ENCODE results near the gene VCL.
"Not testable (repeated sequence)": the region's sequence is repeated elsewhere in the genome, so short reads cannot be mapped to it uniquely, and the experiment has no call there.

The VCL gene

DNA sequence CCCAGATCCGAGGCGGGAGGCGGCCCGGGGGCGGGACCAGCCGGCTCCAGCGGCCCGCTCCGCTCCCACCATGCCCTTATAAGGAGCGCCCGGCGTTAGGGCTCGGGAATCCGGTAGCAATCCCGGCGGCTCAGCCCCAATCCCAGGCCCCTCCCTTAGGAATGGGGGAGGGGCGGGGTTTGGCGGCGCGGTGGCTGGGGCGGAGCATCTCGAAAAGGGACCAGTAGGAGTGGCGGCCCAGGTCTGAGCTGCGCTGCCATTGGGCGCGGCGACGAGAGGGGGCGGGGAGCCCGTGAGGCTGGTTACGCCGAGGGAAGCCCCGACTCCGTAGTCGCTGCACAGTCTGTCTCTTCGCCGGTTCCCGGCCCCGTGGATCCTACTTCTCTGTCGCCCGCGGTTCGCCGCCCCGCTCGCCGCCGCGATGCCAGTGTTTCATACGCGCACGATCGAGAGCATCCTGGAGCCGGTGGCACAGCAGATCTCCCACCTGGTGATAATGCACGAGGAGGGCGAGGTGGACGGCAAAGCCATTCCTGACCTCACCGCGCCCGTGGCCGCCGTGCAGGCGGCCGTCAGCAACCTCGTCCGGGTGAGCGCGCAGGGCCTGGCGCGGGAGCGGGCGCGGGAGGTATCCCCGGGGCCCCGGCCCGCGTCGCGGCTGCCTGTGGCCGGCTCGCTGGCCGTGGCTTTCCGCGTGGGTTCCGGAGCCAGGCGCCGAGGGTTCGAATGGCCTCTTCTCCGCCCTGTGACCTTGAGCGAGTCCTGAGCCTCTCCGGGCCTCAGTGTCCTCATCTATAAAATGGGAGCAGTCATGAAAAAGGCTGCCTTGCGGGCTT, at the start of gene VCL:
VCL (plus strand) TSS at position 330 of the 836 bp plus-strand sequence; CDS start at position 422, 92 bp downstream.
- peak; percentile 95 for DNase-seq

DNA sequence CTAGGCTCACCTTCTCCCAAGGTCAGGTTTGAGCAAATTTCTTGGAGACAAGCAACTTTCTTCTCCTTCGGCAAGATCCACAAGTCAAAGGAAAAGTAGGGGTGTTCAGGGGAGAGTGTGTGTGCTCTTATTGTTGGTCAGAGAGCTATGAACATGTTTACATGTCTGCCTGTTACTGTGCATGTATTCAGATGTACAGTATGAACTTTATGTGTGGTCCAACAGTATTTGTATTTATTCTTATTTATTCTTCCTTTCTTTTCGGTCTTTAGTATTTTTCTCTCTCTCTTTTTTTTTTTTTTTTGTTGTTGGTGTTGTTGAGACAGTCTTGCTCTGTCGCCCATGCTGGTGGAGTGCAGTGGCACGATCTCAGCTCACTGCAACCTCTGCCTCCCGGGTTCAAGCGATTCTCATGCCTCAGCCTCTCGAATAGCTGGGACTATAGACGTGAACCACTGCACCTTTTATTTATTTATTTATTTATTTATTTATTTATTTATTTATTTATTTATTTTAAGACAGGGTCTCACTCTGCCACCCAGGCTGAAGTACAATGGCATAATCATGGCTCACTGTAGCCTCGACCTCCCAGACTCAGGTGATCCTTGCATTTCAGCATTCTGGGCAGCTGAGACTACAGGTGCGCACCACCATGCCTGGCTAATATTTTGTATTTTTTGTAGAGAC, 48.8 kb upstream of the VCL start:
- DNase-seq, result no peak

DNA sequence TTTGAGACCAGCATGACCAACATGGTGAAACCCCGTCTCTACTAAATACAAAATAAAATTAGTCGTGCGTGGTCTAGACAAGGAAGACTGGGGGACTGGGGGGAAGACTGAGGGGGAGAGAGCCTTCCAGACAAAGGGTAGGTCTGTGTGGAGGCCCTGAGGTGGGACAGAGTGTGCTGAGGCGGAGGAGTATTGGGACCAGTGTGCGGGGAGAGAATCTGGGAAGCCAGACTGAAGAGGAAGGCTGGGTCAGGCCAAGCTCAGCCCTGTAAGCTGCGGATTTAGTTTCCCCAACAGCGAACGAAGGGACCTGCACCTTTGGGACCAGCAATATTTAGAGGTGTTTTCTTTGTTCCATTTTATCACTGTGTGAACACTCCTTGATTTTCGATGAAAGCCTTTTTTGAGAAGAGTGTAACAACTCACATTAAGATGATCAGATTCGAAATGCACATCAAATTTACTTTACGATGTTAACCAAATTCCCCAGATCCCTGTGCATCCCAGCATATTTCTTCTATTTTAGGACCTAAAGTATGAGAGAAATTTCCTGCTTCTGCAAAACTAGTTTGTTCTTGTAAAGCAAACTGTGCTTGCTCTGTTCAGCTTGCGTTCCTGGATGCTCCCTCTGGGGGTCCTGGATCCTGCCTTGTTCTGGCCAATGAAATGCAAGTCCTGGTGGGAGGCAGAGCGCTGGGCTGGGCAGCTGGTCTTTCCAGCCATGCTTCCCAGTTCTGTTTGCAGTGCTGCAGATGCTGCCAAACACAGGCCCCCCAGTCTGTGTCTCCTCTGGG, 47.6 kb upstream of the VCL start:
- no peak for DNase-seq

DNA sequence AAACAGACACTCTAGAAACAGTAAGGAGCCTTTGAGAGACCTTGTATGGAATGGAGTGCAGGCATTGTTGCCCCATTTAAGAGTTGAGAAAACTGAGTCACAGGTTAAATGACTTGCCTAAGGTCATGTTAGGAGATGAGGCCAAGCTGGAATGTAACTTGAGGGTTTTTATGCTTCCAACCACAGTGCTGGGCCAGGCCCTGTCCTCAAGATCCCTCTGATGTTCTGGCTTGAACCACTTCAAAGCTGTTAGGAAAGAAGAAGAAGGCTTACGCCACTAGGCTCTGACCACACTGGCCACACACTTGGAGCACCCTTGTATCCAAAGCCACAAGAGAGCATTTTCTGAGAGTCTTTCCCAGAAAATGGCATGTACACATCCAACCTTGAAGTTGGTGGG, 44.3 kb upstream of the VCL start:
- no peak for DNase-seq

DNA sequence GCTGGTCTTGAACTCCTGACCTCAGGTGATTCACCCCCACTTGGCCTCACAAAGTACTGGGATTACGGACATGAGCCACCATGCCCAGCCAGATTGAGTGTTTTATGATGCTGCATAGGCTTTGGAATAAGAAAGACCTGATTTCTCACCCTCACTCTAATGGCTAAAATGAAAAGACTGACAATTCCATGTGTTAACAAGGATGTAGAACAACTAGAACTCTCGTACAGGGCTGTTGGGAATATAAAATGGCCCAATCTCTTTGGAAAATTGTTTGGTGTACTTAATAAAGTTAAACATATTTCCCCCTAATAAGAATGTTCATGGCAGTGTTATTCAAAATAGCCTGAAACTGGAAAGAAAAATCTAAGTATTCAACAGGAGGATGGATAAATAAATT, 43.2 kb upstream of the VCL start:
- no peak for DNase-seq

DNA sequence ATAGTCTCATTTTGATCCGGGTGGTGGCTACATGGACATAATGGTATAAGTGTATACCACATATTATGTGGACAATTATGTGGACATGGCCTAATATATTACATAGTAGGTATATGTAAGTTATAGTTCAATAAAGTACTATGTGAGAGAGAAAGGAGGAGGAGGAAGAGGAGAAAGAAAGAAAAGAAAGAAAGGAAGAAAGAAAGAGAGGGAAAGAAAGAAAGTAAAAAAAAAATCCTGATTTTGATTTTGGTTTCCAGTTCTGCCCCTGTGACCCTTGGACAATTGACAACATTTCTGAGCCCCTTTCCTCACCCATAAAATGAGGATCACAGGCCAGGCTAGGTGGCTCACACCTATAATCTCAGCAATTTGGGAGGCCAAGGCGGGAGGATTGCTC, 42.2 kb upstream of the VCL start:
- DNase-seq, result no peak

DNA sequence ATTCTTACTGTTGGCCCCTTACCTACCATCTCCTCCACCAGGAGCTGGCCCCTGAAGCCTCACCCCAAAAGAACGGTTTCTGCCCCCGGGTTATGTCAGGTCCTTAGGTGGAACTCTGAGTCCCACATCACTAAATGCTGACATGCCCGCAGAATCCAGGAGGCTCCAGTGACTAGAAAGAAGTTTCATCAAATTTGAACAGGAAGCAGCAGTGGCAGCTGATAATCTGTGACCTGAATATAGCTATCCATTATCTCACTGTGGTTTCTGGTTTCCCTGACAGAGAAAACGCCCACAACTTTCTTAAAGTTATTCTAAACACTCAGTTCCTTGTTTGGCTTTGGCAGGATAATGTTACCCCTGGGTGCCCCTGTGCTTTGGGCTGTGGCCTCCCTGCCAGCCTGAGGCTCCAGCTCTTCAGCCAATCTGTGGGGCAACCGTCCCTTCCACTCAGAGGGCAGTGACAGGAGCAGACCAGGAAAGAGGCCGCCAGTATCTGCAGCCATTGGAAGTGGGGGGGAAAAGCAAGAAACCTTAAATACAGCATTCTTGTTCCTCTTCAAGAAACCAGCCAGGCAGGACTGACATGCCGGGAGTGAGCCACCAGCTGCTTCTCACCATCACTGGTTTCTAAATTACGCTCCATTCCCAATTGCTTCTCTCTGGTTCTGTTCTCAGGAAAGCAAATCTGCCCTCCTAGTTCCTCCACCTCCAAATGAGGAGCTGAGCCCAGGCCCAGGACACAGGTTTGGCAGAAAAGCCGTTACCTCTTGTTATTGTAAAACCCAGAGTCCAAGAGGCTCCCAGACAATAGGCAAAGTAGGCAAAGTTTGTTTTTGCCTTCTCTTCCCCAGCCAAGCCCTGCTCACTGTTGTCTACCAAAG, 41.2 kb upstream of the VCL start:
- DNase-seq, result no peak

DNA sequence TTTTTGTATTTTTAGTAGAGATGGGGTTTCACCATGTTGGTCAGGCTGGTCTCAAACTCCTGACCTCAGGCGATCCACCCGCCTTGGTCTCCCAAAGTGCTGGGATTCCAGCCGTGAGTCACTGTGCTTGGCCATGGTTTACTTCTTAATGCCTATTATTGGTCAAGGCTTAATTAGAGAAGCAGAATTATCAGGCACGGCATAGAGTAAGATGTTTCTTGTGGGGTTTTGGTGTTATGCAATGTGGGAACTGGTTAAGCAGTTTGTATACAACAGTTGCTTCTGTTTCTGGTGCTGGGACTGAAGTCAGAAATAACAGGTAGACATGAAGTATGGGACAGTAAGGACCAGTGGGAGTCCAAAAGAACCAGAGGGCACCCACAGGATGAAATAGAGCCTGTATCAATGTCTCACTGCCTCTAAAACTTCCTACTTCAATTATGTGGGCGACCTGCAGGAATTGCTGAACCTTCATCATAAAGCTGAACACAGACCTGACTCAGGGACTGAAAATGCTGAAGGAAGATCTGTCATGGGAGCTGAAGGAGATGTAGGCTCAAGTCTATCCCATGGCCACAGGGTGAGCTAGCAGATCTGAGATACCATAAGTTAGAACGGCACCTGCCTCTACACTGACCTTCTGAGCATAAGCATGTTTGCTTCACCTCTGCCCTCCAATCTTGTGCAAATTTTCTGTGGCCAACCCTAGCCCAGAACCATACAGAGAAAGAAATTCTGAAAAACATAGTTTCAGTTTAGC, 38.3 kb upstream of the VCL start:
- DNase-seq, result no peak

DNA sequence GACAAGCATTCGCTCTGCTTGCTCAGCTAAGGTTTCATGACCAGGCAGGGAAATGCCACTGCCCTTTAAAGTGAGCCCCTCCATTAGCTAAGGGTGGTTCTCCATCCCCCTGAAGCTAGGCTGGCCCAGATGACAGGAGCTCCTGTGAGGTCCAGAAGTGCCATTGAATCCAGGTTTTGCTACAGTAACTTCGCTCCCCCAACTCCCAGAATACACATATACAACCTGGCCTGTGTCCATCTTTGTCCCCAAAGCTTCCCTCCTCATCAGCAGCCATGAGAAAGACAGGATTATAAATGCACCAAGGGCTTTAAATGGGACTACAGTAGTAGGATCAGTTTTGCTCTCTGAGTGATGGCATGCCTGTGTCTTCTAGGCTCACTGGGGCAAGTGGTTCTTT, 35.5 kb upstream of the VCL start:
- DNase-seq, result no peak

DNA sequence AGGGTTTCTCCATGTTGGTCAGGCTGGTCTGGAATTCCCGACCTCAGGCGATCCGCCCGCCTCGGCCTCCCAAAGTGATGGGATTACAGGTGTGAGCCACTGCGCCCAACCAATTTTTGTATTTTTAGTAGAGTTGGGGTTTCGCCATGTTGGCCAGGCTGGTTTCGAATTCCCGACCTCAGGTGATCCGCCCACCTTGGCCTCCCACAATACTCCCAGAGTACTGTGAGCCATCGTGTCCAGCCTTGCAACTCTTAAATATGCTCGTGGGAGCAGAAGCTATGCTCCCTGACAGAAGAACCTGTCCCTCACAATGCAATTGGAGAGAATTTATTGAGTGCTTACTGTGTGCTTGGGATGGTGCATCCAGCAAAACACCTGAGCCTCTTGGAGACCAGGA, 34.4 kb upstream of the VCL start:
- not testable (repeated sequence) for DNase-seq

DNA sequence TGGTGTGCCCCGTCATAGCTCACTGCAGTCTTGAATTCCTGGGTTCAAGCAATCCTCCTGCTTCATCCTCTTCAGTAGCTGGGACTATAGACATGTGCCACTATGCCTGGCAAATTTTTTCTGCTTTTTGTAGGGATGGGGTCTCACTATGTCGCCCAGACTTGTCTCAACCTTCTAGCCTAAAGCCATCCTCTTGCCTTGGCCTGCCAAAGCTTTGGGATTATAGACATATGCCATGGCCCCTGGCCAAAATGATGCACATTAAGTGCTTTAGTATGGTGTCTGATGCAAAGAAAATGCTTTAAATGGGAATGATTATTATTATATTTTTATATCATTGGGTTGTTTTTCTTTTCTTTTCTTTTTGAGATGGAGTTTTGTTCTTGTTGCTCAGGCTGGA, 33.2 kb upstream of the VCL start:
- DNase-seq, result no peak

DNA sequence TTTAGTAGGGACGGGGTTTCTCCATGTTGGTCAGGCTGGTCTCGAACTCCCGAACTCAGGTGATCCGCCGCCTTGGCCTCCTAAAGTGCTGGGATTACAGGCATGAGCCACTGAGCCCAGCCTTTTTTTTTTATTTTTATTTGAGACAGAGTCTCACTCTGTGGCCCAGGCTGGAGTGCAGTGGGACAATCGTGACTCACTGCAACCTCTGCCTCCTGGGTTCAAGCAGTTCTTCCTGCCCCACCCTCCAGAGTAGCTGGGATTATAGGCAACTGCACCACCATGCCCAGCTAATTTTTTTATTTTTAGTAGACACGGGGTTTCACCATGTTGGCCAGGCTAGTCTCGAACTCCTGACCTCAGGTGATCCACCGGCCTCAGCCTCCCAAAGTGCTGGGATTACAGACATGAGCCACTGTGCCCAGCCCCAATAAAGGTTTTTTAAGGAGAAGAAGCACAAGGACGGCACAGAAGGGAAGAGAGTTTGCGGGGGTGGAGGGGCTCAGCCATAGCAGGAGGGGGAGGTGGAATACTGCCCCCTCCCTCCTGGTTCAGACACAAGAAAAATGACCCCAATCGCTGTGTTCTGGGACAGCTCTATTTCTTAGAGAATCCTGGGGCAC, 32.5 kb upstream of the VCL start:
- DNase-seq, result not testable (repeated sequence)

DNA sequence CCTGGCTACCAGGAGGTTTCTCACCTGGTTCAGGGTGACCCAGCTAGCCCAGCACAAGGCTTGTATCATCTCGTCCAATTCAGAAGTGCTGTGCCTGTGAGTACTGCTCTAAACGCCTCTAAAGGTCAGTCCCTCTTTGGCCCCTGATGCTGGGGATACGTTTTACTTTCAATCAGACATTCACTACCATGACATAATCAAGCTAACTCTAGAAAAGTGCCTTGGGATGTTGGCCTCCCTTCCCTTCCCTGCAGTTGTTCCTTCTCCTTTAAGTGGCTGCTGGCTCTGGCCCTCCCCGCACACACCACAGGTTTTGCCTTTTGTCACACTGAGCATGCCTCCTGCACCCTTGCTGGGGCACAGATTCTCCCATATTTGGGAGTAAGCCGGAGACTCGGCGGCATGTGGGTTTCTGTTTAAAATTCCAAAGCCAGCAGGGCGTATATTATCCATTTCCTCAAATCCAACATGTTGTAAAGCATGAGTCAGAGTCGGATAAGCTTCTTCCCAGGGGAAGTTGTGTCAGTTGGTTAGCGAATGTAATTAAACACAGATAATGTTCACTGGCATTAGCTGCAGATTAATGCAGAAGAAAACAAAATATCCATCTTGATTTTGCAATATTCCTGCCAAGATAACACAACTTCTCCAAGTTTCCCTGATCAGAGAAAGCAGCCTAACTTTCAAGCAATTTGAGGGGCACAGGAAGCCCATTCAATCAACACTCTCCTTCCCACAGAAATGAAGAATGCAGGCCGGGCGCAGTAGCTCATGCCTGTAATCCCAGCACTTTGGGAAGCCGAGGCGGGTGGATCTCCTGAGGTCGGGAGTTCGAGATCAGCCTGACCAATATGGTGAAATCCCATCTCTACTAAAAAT, 31.8 kb upstream of the VCL start:
- peak; percentile 95 for DNase-seq

DNA sequence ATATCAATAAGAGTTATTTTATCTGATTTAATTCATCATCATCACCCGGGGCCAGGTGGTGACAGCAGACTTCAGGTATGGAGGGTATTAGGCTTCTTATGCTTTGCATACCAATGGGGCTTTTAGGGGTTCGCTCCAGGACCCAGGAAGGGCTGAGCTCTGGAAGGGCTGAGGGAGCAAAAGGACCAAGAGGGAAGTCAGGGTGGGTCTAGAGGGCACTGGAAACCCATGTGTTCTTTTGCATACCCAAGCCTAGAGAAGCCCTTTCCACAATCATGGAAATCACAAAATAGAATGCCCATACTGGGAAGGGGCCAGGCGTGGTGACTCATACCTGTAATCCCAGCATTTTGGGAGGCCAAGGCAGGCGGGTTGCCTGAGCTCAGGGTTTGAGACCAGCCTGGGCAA, 30.9 kb upstream of the VCL start:
- no peak for DNase-seq

DNA sequence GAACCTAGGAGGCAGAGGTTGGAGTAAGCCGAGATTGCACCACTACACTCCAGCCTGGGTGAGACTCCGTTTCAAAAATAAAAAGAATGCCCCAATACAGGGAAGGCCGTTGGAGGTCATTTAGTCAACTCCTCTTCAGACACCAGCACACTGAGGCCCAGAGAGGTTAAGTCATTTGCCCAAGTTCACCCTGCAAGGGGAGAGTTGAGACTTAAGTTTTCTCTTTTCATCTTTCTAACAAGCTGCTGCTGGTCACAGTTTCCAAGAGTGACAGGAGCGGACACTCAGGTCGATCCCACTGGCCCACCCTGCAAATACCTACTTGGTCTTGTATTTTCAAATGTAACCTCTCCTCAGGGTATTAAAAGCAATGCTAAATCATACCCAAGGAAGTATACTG, 30.4 kb upstream of the VCL start:
- no peak for DNase-seq

DNA sequence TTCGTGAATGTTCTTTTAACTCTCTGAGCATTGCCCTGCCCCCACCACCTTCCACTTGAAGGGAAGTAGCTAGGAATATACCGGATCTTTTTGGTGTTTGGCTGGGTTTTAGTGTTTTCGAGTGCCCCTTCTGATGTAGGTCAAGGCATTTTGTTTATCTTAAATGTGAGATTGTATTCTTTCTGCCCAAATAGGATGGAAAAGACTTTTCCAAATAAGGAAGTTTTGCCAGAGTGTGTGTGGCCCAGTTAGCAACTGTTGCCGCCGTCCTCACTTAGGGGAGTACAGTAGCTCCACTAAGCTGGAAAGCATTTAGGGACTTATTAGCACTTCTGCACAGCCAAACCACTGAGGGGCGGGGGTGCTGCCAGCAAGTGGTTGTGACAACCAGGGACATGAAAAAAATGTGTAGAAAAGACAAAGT, 29.8 kb upstream of the VCL start:
- DNase-seq, result no peak

DNA sequence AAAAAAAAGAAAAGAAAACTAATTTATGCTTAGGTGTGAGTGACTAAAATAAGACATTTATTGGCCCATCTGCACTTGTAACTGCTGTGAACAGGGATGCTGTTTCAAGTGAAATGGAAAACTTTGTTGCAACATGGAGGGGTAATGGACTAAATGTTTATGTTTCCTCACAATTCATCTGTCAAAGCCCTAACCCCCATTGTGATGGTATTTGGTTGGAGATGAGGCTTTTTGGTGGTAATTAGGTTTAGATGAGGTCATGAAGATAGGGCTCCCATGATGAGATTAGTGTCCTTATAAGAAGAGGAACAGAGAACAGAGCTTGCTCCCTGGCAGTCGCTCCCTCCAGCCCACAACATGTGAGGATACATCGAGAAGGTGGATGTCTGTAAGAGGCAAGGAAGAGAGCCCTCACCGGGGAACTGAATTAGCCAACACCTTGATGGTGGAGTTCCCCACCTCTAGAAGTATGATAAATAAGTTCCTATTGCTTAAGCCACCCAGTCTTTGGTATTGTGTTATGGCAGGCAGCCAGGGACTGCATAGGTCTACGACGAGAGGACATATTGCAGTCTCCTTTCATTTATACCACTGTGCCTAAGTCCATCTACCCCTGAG, 28.6 kb upstream of the VCL start:
- no peak for DNase-seq

DNA sequence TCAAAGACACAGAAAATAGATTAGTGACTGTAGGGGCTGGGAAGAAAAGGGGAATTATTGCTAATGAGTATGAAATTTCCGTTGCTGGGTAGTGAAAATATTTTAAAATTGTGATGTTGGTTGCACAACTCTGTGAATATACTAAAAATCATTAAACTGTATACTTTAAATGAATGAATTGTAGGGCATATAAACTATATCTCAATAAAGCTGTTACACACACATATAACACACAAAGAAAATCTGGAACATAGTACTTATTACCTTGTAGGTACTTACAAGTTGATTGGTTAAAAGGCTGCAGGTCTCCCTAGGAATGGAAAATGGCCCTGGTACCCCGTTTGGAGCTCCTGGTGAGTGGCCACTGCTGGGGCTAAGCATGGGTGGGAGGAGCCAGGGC, 27.1 kb upstream of the VCL start:
- no peak for DNase-seq

DNA sequence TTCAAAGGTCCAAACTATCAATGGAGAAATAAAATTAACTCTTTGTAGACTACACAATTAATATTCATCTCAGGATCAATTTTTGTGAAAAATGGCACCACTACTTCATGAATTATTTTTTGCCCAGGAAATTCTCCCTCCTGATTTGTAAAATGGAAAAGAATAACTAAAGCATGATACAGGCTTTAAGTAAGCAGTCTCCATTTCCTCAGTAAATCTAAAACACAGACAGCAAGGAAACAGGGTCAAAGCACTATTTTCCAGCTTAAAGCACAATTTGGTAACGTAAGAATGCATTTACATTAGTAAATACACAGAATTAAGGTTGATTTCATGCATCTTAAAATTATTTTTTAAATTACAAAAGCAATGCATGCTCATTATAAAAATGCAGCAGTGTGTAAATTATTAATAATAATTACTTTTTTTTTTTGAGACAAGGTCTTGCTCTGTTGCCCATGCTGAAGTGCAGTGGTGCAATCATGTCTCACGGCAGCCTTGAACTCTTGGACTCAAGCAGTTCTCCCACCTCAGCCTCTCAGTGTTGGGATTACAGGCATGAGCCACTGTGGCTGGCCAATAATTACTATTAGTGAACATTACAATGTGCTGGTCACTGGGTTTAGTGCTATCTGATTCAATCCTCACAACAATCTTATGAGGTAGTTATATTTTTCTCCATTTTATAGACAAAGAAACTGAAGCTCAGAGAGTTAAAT, 26.1 kb upstream of the VCL start:
- DNase-seq, result no peak

Measured in amniotic stem cell (primary cell).